ENCODE results near the gene TXNIP.
A peak's percentile ranks its signal among the peaks of the same experiment; 100 is the strongest.
"Not testable (repeated sequence)": the region's sequence is repeated elsewhere in the genome, so short reads cannot be mapped to it uniquely, and the experiment has no call there.

TXNIP gene

GRCh38 chr1:145996433-145997015 is at the start of gene TXNIP:
TSS of gene TXNIP (minus strand) at chr1:145996579. CDS start at chr1:145996266, 313 bp downstream.
- peak; percentile 94 for DNase-seq (ENCODE audit: low read depth)

- no peak for DNase-seq (ENCODE audit: low read depth)
These were observed 43.4 kb upstream of the TXNIP start for GRCh38 chr1:146039844-146040194.

- peak; percentile 78 for DNase-seq (ENCODE audit: low read depth)
These were observed 40.7 kb upstream of the TXNIP start for GRCh38 chr1:146036965-146037646.

- DNase-seq (ENCODE audit: low read depth), result no peak
These were observed 40.0 kb upstream of the TXNIP start for GRCh38 chr1:146036241-146036964.

- DNase-seq (ENCODE audit: low read depth), result no peak
These were observed 38.7 kb upstream of the TXNIP start for GRCh38 chr1:146035048-146035423.

- DNase-seq (ENCODE audit: low read depth), result no peak
These were observed 36.3 kb upstream of the TXNIP start for GRCh38 chr1:146032631-146033219.

- DNase-seq (ENCODE audit: low read depth), result no peak
These were observed 35.1 kb upstream of the TXNIP start for GRCh38 chr1:146031476-146031875.

- no peak for DNase-seq (ENCODE audit: low read depth)
These were observed 32.7 kb upstream of the TXNIP start for GRCh38 chr1:146029117-146029516.

GRCh38 chr1:146026650-146027049 is 30.3 kb upstream of the TXNIP start:
- not testable (repeated sequence) for DNase-seq (ENCODE audit: low read depth)

GRCh38 chr1:146025787-146026495 is 29.6 kb upstream of the TXNIP start:
- not testable (repeated sequence) for DNase-seq (ENCODE audit: low read depth)

GRCh38 chr1:146022403-146023127 is 26.2 kb upstream of the TXNIP start:
- no peak for DNase-seq (ENCODE audit: low read depth)

- DNase-seq (ENCODE audit: low read depth), result no peak
These were observed 25.4 kb upstream of the TXNIP start, which contains the start of gene HJV for GRCh38 chr1:146021622-146022402. TSS of gene HJV (minus strand) at chr1:146021735. CDS start at chr1:146020231, 1,504 bp downstream.

GRCh38 chr1:146021050-146021445 is 24.7 kb upstream of the TXNIP start:
- no peak for DNase-seq (ENCODE audit: low read depth)

- no peak for DNase-seq (ENCODE audit: low read depth)
These were observed 24.0 kb upstream of the TXNIP start for GRCh38 chr1:146020058-146021049.

GRCh38 chr1:146019231-146020057 is 23.1 kb upstream of the TXNIP start:
- DNase-seq (ENCODE audit: low read depth), result no peak

GRCh38 chr1:146016891-146017290 is 20.5 kb upstream of the TXNIP start:
- DNase-seq (ENCODE audit: low read depth), result no peak

- no peak for DNase-seq (ENCODE audit: low read depth)
These were observed 17.2 kb upstream of the TXNIP start for GRCh38 chr1:146013559-146013922.

- DNase-seq (ENCODE audit: low read depth), result peak; percentile 47
These were observed 16.6 kb upstream of the TXNIP start for GRCh38 chr1:146012703-146013558.
